ENCODE data around the gene ABCC8. TPM values are rescaled to one million over a fixed set of nuclear protein-coding genes. Genes with fewer than 3 reads are reported as not detected.
A peak's percentile ranks its signal among the peaks of the same experiment; 100 is the strongest.

Gene ABCC8
- total and polyA plus RNA-seq, 12 donors = 0.39 to 216 (median 4.0) TPM; not detected in 1

GRCh38 chr11:17490938-17491337 lies 14.3 kb upstream of the ABCC8 start:
- H3K27ac ChIP-seq = no peak overlapping the region
- no peaks in the 10 kb centered on the region for H3K4me1 ChIP-seq (replicated peaks in 1 of 2)
- H3K9me3 ChIP-seq (replicated peaks in 1 of 3) = no peaks in the 10 kb centered on the region
- WGBS, 4 donors = 44 to 89% (median 77%) methylated on average over 3 to 4 of the region's 4 CpGs
- no peaks in the 10 kb centered on the region for H3K36me3 ChIP-seq (replicated peaks in 1 of 2)
- peak in 2 of 7 donors; percentile 23 to 29 for DNase-seq
- peaks cover 5% of the 10 kb centered on the region for H3K27me3 ChIP-seq
- H3K4me3 ChIP-seq = no peak overlapping the region
- TF ChIP-seq POLR2A (IDR thresholded peaks at IDR 0.05) (no peak), CTCF (IDR thresholded peaks at IDR 0.05) (no peak)
- intact Hi-C loops (cut with DNase I) = no loop called here

DNA sequence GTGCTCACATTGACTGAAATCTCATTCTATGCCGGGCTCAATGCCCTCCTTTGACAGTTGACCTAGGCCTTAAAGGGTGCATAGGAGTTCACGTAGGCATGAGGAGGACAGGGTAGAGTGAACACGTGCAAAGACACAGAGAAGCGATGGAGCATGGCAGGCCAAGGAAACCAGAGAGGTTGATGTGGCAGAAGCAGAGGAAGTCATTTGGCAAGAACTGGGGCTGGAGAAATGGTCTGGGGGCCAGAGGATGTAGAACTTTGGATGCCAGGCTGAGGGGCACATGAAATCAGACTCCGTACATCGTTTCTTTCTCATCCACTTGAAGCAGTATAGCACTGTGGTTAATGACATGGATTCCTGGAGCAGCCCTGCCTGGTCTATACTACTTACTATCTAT lies 13.6 kb upstream of the ABCC8 start:
- no peak for DNase-seq
- TF ChIP-seq CTCF (IDR thresholded peaks at IDR 0.05) (no peak), POLR2A (IDR thresholded peaks at IDR 0.05) (no peak)
- Histone ChIP-seq H3K4me1 (replicated peaks in 1 of 2) (no peaks in the 10 kb centered on the region), H3K4me3 (no peak overlapping the region), H3K27ac (no peak overlapping the region), H3K27me3 (peaks cover under 1% of the 10 kb centered on the region), H3K36me3 (replicated peaks in 1 of 2) (no peaks in the 10 kb centered on the region), H3K9me3 (replicated peaks in 1 of 3) (no peaks in the 10 kb centered on the region)
- WGBS, 4 donors = 83 to 90% (median 87%) methylated on average over 6 of the region's 6 CpGs
- intact Hi-C loops (cut with DNase I) = no loop called here

GRCh38 chr11:17489751-17490150 lies 13.1 kb upstream of the ABCC8 start:
- no peaks in the 10 kb centered on the region for H3K9me3 ChIP-seq (replicated peaks in 1 of 3)
- 58 to 79% (median 71%) methylated on average over 5 of the region's 5 CpGs for WGBS, 4 donors
- H3K4me3 ChIP-seq = no peak overlapping the region
- no peaks in the 10 kb centered on the region for H3K4me1 ChIP-seq (replicated peaks in 1 of 2)
- no peak for TF ChIP-seq POLR2A (IDR thresholded peaks at IDR 0.05)
- no peak for TF ChIP-seq CTCF (IDR thresholded peaks at IDR 0.05)
- no peak overlapping the region for H3K27ac ChIP-seq
- no peaks in the 10 kb centered on the region for H3K27me3 ChIP-seq
- intact Hi-C loops (cut with DNase I) = no loop called here
- H3K36me3 ChIP-seq (replicated peaks in 1 of 2) = no peaks in the 10 kb centered on the region
- no peak for DNase-seq

- Histone ChIP-seq H3K9me3 (replicated peaks in 1 of 3) (no peaks in the 10 kb centered on the region), H3K36me3 (replicated peaks in 1 of 2) (no peaks in the 10 kb centered on the region), H3K4me1 (replicated peaks in 1 of 2) (no peaks in the 10 kb centered on the region), H3K27ac (no peak overlapping the region), H3K27me3 (no peaks in the 10 kb centered on the region), H3K4me3 (no peak overlapping the region)
- no peak for DNase-seq
- no peak for TF ChIP-seq POLR2A (IDR thresholded peaks at IDR 0.05)
- TF ChIP-seq CTCF (IDR thresholded peaks at IDR 0.05) = no peak
- 52 to 91% (median 83%) methylated on average over 1 of the region's 1 CpG for WGBS, 4 donors
- intact Hi-C loops (cut with DNase I) = no loop called here
These were observed 11.9 kb upstream of the ABCC8 start for GRCh38 chr11:17488563-17488962.
